GM18511 (cell line): ENCODE data around the gene FOXN3.

Experiments used
- ATAC-seq: cut with Tn5 transposase; IDR thresholded peaks from one replicate; pipeline ENCODE4 v1.9.1; 2021; ENCODE audit warnings: mild to moderate bottlenecking, moderate library complexity; ENCODE audit not compliant: unreplicated experiment

Gene FOXN3

DNA sequence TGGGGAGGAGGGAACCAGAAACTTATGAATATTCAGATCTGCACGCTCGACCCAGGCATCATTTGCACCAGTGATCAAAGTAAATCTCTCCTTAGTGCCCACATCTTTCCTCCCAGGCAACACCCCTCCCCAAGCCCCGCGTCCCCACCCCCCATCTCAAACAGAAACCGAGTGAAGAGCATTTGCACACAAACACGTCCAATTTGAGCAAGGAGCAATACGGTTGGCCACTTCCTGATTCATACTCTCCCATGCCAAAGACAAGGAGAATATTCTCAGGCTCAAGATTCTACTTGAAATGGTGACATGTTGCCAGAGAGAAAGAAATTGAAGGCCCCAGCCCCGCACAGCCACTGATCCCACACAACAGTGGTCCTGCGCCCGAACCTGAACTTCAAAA is 7.1 kb downstream of the FOXN3 start:
- no peak for ATAC-seq

DNA sequence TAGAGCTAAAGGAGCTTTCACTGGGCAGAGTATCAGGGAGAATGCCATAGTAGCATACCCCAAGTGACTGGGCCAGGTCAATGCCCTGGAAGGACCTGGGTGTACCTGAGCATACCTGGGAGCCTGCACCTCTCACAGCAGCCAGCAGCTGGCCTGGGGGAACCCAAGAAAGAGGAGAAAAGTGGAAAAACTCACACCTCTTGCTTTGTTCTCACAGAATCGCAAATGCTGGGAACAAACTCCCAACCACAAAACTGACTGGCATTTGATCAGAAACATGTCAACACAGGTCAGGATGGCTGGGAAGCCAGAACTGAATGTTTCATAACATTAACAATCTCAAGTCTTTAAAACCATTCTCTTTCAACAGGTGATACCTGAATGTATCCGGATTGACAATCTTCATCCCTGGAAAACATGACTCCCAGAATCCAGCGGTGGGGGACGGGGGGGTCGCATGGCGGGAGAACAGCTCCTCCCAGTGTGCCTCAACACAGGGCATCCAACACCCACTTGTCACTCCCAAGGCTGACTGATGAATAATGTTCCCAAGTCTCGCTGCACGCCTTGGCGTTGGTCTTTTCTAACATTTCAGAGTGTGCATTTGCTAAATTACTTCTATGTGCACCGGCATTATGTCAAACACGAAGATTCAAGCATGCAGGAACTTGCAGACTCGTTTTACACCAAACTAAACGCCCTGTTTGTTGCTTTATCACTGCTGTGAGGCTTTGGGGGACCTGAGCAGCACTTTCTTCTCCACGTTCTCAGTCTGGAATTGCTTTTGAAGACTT is 7.9 kb downstream of the FOXN3 start:
- ATAC-seq, result no peak

DNA sequence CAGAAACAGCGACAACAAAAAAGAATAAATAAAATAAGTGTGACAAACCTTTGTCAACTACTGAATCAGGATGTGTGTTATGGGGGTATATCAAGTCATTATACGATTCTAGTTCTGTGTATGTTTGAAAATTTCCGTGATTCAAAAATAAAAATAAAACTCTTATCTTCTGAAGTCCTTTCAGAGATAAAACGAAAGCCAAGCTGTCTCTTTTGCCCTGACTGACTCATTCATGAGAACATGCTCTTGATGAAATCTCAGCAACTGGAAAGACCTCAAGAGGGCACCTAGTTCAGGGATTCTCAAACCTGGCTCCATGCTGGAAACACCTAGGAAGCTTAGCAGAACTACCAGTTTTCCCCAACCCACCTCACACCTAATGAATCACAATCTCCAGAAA is 9.2 kb downstream of the FOXN3 start:
- ATAC-seq, result no peak

DNA sequence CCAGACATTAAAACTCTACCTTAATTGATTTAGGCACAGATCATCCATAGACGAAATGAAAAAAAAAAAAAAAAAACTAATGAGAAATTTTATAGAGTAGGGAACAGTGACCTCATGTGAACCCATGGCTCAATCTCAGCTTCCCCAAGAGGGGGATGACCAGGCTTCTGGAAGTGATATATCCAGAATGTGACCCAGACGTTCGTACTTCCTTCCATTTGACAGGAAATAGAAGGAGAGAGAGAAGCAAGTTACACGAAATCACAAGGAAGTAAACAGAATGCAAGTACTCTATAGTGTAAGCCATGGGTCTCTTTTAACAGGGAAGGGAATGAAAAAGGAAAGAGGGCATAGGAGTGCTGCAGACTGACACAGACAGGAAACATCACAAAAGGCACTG is 10.1 kb downstream of the FOXN3 start:
- ATAC-seq, result no peak

DNA sequence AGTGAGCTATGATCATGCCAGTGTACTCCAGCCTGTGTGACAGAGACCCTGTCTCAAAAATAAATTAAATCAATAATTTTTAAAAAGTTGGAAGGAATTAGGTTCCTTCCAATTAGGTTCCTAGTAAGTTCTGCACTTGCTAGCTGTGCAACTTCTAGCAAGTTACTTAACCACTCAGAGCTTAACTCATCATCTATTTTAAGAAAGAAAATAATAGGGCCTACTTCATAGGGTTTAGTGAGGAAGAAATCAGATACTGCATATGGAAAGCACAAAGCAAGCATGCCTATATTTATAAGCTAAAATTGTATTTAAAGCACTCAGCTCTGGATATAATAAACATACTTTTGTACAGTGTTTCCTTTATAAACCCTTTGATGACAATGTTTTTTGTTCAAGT is 10.7 kb downstream of the FOXN3 start:
- no peak for ATAC-seq

DNA sequence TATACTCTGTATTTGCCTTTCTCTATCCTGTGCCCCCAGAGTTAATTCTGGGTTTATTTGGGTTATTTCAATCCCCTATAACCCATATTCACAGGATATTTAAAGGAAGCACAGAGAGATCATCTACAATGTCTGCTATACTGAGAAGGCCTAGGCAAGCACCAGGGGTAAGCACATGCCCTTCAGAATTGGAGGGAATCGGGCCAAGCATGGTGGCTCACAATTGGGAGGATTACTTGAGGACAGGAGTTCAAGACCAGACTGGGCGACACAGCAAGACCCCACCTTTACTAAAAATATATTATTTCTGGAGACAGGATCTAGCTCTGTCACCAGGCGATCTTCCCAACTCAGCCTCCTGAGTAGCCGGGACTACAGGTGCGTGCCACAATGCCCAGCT is 11.3 kb downstream of the FOXN3 start:
- ATAC-seq, result no peak

DNA sequence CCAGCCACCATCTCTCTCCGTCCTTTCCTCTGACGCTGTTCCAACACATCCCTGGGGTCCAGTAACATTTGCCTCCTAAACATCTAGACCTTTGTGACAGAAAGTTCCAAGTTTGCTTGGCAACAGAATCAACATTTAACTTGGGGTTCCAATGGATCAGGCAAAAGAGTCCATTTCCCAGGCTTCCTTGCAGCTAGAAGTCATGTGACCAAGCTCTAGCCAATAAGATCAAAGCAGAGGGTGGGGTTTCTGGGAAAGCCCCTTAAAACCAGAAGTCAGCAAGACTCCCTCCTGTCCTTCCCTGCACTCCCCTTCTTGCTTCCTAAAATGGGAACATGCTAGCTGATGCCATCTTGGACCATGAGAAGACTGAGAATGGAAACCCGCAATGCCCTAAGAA is 14.7 kb downstream of the FOXN3 start:
- no peak for ATAC-seq

DNA sequence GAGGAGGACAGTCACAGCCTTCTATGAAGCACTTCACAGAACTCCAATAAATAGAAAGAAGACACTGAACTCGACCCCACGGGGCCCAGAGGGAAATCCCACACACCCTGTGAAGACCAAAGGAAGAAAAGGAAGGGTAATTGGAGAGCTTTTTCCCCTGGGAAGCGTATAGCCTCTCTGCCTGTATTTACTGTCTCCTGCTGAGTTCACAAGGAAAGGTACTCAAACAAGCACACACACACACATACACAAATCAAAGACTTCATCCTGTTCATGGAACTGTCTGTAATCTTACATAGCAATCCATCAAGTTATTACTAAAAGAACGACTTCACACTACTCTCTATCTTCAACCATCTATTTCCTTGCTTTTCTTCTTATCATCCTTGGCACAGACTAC is 15.3 kb downstream of the FOXN3 start:
- no peak for ATAC-seq

DNA sequence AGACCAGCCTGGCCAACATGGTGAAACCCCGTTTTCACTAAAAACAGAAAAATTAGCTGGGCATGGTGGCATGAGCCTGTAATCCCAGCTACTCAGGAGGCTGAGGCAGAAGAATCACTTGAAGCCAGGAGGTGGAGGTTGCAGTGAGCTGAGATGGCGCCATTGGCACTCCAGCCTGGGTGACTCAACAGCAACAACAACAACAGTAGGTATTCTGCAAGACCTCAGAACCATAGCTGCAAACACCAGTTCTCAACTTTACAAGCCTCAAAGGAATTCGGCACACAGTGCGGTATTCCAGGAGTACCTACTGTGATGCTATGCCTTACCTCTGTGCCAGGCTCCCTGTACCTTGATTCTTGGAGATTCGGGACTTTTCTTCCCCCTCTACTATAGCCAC is 15.8 kb downstream of the FOXN3 start:
- ATAC-seq, result no peak

DNA sequence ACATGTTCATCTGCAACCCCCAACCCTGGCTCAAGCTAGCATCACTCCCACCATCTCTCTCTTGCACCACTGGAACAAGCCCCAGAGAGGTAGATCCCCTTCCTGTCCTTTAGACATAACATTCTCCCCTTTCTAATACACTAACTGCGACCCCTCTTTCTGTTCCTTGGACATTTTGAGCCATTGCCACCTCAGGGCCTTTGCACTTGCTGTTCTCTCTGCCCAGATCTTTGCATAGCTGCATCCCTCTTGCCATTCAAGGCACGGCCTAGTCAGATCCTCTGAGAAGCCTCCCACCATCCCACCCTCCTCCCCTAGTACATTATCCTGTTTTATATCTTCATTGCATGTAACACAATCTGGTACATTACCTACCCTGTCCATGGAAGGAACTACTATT is 16.5 kb downstream of the FOXN3 start:
- no peak for ATAC-seq

DNA sequence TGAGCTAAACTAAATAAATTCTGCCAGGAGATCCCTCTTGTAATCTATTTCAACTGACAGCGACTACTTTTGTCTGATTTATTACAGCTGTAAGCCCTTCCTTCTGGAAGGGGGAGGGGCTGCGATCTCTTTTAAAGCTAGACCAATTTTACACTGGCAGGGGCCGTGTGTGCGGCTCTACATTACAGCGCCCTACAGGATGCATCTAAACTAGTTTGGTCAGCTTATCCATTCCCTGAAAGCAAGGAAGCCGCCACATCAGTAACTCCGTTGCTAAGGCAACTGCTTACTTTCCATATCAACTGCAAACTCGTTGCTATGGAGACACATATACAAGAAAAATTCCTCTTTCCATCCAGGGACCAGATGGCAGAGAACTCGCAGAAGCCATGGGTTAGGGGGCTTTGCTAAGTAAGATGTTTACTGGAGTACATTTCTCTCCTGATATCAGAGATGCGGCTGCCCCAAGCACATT is 17.4 kb downstream of the FOXN3 start:
- ATAC-seq, result no peak

DNA sequence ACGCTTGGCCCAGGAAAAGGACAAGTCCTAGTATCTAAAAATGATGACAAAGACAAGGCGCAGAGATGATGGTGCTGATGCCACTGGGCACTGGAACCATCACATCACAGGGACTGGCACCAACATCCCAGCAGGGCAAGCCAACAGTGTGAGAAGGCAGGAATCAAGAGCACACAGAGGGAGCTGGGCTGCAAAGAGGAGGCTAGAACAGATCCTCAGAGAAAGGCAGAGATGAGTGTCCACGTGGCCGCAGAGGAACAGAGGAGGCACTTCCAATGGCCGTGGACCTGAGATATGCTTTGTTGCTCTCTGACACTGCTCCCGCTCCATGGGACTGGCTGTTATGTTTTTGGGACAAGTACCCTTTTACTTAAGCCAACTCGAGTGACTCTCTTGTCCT is 17.9 kb downstream of the FOXN3 start:
- ATAC-seq, result no peak

DNA sequence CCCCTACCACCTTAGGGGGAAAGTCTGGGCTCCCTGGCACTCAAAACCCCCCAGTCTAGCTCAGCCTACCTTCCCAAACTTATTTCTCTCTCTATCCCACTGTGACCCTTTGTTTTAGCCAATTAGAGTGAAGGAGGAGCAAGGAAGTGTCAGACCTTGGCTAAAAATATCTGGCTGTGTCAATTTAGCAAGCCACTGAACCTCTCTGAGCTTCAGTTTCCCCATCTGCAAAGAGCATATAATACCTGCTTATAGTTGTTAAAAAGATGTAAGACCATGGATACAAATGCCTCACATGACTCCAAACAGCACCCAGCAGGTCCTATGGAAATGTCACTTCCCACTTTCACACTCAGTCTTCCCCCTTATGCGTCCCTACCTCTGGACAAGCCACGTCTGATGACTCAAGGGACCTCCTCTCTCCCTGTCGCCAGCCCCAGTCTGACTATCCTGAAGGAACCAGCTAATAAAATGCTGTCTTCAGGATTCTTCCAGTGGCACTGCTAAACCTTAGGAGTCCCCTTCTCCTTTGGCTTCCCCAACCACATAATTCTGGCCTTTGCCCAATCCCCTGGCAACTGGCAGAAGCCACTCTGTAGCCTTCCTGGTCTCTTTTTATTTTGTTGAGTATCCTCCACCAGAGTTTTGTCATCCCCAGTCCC is 19.3 kb downstream of the FOXN3 start:
- ATAC-seq, result no peak

DNA sequence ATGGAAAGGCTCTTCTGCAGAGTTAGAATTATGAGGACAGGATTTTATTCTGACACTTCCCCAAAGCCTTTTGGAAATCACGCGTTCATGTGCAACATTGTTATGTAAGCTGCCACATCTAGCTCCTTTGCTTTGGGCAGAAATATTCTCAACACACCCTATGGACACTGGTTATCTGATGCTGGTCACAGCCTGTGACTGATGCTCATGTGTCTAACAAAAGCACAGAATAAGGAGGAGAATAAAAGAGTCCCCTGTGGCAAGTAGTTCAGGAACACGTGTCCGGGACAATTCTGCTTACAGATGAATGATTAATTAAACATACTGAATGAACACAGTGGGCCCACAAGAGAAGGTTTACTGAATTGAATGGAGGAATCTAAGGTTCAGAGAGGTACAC is 22.1 kb downstream of the FOXN3 start:
- no peak for ATAC-seq

DNA sequence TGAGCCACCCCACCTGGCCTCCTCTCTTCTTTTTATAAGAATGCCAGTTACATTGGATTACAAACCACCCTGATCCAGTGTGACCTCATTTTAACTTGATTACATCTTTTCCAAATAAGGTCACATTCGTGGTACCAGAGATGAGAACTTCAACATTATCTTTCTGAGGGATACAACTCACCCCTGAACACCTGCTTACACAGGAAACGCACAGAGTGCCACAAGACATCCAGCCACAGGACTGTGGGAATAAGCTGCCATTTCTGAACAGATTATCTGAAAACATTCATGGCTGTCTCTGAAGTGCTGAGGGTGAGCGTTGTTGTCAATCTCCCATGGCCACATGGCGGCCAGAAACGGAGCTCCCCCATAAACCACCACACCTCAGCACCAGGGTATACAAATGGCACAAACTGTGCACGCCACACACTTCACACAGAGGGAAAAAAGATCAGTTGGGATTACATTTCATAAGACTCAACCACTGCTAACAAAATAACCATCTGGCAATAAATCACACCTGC is 23.7 kb downstream of the FOXN3 start:
- ATAC-seq, result no peak

DNA sequence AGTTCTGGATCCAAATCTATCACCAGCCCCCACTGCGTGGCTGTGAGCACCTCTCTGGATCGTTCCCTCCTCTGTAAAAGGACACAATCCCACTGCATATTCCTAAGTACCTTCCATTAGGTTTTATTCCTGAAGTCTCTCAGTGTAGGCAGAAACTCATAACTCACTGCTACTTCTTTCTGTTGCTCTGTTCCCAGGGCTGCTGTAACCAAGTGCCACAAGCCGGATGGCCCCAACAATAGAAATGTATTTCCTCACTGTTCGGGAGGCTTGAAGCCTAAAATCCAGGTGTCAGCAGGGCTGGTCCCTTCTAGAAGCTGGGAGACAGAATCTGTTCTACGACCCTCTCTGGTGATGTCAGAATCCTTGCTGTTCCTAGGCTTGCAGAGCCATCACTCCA is 24.9 kb downstream of the FOXN3 start:
- no peak for ATAC-seq

DNA sequence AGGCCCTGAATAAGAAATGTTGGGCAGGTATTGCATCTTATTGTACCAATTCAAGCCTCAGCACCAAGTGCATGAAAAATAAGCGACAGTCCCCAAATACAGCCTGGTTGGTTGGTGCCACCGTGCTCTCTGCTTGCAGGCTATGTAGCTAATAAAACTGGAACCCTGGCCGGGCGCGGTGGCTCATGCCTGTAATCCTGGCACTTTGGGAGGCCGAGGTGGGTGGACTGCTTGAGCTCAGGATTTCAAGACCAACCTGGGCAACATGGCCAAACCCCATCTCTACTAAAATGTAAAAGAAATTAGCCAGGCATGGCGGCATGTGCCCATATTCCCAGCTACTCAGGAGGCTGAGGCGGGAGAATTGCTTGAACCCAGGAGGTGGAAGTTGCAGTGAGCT is 25.5 kb downstream of the FOXN3 start:
- no peak for ATAC-seq

DNA sequence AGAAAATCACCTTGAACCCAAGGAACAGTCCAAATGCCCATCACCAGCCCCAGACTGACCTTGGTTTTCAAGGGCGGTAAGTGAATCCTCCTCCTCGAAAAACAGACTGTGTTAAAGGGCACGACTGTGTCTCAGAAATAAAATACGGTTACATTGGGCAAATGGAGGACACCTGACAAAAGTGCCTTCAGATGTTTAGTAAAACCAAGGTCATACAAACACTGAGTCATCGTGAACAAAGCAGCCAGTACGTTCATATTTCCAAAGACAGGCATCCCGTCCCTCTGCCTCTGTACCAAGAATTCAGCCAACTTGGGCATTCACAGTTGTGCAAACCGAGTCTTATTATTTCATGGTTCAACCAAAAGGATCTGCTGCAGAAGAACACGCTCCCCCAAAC is 25.9 kb downstream of the FOXN3 start:
- ATAC-seq, result no peak

DNA sequence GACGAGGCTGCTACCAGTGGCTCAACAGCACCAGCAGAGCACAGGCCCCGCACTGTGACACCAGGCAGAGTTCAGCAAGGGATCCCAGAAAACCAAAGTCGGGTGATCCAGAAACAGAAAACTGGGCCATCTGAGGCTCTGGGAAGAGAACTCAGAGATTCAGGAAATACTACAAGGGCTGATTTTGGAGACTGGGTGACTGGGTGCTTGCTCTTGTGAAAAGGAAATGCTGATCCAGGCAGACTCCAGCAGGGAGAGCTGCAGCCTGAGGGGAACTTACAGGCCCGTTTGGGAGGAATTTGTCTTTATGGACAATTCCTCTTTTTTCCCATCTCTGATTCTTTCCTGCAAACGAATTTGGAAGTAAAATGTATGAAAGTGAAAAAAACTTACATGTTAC is 28.2 kb downstream of the FOXN3 start:
- no peak for ATAC-seq

DNA sequence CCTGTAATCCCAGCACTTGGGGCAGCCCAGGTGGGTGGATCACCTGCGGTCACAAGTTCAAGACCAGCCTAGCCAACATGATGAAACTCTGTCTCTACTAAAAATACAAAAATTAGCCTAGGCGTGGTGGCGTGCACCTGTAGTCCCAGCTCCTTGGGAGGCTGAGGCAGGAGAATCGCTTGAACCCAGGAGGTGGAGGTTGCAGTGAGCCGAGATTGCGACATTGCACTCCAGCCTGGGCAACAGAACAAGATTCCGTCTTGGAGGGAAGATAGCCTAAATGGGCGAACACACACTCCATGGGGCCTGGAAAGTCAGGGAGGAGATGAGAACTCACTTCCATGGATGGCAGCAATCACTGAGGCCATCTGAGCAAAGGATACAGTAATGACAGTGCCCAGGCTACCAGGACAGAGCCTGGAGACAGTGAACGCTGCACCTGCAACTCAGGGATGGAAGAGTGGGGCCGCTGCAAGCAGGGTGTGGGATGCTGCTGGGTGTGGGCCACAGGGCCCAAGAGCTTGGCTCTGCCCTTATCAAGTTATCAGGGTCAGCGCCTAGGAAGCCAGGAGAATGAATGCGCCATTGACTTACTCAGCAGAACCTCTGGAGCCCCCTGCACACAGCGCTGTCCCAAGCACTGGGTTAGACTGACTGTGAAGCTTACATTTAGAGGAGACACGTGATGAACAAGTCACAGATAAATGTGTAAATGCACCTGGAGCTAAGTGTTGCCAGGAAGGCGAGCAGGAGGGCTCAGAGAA is 28.9 kb downstream of the FOXN3 start:
- ATAC-seq, result no peak

DNA sequence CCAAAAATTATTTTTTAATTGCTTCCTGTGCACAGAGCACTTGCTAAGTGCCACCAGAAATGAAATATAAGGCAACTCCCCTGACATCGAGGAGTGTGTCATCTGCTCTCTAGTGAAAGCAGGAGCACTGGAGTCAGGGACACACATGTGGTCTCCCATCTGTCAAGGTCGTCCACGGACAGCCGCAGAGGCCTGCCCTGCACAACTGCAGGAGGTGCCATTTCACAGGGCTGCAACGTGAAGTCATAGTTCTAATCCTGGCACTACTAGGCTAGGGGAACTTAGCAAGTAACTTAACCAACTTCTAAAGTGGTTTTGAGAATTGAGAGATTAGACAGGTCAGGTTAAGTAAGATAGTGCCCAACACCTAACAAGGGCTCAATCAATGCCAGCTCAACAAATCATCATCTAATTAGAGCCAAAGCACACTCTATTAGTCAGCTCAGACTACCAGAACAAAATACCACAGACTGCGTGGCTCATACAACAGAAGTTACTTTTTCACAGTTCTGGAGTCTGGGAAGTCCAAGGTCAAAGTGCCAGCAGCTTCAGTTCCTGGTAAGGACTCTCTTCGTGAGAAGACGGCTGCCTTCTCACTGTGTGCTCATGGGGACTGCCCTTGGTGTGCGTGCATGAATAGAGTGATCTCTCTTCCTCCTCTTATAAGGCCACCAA is 30.7 kb downstream of the FOXN3 start:
- ATAC-seq, result peak; percentile 33
